ENCODE measurements around the gene ABCD3.
"Not testable (repeated sequence)": the region's sequence is repeated elsewhere in the genome, so short reads cannot be mapped to it uniquely, and the experiment has no call there.

Gene ABCD3

GRCh38 chr1:94417978-94418663 is at the start of gene ABCD3:
ABCD3 (plus strand) TSS chr1:94418389; CDS start chr1:94418479, 90 bp downstream.
- peak; percentile 98 to 99 (median 99) for DNase-seq

- not testable (repeated sequence) for DNase-seq
Measured at GRCh38 chr1:94372771-94373170, 45.4 kb upstream of the ABCD3 start.

DNA sequence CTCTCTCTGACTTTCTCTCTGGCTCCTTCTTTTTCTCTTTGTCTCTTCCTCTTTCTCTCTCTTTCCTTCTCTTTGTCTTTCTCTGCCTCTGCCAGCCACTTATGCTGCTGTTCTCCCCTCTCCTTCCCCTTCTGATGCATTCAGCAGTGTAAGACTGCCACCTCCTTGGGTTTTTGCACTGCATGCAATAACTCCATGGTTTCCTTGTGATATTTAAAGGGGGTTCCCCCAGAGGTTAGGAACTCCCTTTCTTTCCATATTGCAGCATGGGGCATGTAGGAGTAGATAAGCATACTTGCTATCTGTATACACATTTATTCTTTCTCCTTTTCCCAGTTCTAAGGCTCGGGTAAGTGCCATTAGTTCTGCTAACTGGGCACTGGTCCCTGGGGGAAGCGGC is 44.9 kb upstream of the ABCD3 start:
- DNase-seq, result peak; percentile 63 to 76 (median 65)

DNA sequence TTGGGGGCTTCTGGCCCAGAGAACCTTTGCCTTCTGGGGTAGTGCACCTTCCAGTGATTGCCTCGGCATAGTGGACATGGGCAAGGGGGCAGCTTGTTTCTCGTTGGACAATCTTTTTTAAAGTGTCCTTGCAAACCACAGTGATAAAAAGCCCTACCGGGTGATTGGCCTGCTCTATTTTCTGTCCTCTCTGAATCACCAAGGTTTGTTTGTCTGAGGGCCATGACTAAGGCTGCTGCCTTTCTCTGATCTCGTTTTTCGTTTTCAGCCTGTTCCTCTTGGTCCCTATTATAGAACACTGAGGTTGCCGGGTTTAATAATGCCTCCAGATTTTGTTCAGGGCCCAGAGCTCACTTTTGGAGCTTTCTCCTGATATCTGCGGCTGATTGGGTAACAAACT is 42.5 kb upstream of the ABCD3 start:
- DNase-seq, result not testable (repeated sequence)

DNA sequence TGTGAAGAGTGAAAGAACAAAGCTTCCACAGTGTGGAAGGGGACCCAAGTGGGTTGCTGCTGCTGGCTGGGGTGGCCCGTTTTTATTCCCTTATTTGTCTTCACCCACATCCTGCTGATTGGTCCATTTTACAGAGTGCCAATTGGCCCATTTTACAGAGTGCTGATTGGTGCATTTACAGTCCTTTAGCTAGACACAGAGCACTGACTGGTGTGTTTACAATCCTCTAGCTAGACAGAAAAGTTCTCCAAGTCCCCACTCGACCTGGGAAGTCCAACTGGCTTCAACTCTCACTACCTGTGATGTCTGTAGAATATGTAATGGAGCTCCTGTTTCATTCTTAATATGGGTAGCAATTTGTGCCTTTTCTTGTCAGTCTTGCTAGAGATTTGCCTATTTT is 39.7 kb upstream of the ABCD3 start:
- not testable (repeated sequence) for DNase-seq

DNA sequence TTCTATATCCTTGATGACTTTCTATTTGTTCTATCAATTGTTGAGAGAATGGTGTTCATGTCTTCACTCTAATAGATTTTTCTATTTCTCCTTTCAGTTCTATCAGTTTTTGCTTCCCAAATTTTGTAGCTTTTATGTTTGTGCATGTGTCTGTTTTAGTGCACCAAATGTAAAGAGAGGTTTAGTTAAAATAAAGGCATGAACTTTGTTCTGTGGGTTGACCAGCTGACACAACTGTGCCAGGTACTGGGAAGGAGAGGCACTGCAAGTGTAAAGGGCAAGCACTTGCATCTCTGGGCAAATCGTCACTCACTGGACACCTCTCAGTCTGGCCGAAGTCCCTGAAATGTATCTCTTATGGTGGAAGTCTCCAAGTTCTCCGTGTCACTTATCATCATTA is 38.6 kb upstream of the ABCD3 start:
- DNase-seq, result no peak

- no peak for DNase-seq
Measured at GRCh38 chr1:94382201-94382600, 36.0 kb upstream of the ABCD3 start.

DNA sequence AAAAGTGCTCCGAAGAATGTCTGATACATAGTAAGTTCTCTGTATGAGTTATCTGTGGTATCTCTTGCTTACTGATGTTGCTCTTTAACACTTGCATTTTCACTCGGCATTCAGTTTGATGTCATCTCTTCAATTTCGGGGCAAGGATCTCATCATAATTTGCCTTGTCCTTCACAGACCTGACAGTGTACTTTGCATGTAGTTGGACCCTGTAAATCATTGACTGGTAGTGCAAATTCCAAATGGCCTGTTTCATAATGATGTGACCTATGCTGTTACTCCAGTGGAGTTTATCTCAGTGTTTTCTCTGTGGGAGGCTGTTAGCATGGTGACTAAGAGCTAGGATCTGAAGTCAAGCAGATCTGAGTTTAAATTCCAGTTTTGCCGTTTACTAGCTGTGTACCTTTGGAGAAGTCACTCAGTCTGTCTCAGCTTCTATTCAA is 34.2 kb upstream of the ABCD3 start:
- peak in 1 of 3 donors; percentile 24 for DNase-seq

DNA sequence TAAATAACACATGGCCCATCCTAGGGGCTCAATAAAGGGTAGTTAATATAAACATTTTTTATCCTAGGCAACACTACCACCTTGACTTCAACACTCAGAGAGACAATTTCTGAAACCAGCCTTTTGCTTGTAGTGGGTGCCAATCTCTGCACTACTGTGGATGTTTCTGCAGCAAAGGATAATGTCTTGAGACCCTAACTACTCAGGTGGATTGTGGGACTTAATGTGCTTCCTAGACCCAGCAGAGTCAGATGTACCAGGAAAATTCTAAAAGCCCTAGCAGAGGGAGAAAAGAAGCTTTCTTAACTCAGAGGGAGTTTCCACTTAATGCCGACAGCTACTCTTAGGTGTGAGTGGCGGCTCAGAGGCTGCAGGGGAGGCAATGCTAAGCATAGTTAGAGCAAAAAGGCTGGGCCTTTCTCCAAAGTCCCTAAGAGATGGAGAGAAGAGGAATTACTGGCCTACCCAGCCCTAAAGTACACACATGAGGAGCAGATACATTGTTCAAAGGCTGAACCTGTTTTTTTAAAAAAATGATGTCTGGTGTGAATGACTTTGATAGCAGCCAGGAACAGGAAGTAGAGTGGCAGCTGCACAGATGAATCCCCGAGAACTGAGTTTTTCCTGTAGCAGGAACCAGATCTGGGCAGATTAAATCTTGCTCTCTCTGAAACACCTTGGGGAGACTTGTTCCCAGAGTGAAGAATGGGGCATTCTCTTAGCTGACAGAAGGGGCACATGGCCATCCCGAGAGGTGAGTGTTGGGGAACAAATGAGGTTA is 33.5 kb upstream of the ABCD3 start:
- peak in 1 of 3 donors; percentile 21 for DNase-seq

DNA sequence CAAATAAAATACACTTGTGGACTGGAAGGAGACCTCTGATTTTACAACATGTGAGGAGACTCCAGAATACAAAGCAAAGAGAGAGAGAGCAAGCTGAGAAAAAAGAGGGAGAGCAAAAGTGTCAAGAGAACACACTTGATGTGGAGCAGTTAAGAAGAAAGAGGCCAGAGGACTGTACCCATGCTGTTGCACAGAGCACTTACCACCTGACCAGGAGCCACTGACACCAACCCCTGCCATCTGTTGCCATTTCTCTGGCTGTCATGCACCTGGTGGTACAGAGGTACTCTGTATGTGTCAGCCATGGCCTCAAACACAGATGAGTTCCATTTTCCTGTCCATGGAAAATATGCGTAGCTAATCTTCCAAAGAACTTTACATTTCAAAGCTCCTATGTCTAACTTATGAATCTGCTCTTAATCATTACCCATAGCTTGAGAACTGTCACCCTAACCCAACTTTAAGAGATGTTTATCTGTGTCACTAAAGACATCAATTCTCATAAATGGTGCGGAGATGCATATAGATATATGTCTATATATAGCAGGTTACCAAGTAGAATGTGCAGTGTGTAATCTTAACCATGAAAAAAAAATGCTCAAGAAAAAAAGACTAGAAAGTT is 32.8 kb upstream of the ABCD3 start:
- no peak for DNase-seq

GRCh38 chr1:94389298-94389697 is 28.9 kb upstream of the ABCD3 start:
- DNase-seq, result no peak

DNA sequence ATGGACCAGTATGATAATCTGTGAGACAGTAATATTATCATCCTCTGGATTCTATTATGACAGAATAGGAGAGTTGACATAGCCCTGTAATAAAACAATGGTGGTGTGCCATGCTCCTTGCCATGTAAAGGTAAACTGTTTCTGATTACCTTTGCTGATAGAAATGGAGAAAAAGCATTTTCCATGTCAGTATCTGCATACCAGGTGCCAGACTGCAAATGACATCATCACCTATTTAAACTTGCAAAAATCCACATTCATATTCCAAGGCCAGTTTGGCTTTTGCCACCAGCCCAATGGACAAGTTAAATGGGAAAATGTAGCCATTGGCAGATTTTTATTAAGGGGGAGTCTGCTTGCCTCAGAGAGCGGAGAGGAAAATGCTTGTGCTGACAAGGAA is 23.9 kb upstream of the ABCD3 start:
- DNase-seq, result no peak

DNA sequence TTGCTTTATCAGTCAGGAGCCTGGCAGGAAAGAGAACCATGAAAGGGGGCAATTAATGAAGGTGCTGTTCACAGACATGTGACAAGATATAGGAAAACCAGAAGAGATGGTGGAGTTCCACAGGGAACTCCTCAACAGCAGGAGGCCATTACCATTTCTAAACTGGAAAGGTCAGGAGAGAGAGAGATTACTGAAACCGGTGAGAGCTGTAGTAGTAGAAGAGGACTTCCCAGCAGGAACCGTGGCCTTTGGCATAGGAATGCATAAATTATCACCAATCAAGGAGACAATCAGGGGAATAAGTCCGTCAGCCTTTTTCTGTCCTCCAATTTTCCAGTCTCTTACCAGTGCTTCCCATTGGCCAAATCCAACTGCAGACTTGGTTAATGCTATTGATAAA is 23.0 kb upstream of the ABCD3 start:
- no peak for DNase-seq

DNA sequence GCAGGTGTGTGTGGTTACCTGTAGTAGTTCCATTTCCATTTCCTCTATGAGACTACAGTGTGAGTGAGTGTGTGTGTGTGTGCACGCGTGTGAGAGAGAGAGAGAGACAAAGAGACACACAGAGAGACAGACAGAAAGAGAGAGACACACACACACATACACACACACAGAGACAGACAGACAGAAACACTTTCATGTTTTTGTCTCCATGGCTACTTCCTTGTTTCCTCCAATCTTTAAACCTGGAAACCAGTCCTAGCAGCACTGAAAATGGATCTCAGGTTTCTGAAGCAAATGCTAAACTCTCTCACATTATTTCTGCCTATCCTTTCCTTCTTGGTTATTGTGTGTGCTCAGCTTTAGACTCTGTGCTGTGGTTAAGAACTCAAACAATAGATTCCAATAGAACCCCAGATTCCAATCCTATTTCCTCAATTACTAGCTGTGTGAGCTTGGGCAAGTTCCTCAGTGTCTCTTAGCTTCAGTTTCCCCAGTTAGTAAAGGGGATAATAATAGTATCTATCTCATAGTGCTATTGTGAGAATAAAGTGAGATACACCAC is 22.4 kb upstream of the ABCD3 start:
- no peak for DNase-seq

DNA sequence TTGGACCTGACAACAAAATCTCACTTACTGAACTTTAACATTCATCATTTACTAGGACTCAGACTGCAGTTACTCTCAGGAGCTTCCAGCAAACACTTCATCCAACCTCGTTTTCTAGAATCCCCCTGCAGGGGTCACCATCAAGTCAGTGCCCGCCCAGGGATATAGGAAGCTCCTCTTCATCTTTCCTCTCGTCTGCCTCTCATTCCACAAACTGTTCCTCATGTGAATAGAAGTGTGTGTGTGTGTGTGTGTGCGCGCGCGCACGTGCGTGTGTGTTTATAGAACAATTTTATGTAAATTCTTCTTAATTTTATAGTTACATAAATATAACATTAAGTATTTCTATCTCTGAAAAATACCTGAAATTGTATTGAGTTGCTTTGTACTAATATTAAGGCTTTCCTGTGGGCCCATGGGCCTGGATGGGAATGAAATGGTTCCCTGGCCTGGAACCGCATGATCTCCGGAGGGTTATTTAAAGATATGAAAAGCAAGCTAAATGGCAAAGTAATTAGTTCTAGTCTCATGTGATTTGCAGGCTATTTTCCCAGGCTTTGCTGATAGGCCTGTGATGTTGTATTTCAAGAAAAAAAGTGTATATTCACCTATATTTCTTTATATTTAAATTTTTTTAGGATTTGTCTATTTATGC is 21.7 kb upstream of the ABCD3 start:
- no peak for DNase-seq

DNA sequence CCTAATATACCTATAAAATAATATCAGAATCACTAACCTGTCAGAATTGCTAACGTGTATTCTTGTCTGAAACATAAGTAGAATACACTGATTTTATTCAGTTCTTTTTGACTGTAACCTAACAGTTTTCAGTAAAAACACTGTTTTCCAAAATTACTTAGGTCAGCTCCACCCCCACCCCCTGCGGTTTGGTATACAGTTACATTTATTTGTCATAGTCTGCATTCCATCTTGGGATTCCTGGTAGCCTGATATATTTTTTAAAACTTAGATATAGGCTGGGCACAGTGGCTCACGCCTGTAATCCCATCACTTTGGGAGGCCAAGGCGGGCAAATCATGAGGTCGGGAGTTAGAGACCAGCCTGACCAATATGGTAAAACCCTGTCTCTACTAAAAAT is 19.8 kb upstream of the ABCD3 start:
- no peak for DNase-seq

- DNase-seq, result no peak
Measured at GRCh38 chr1:94399453-94399852, 18.7 kb upstream of the ABCD3 start.

DNA sequence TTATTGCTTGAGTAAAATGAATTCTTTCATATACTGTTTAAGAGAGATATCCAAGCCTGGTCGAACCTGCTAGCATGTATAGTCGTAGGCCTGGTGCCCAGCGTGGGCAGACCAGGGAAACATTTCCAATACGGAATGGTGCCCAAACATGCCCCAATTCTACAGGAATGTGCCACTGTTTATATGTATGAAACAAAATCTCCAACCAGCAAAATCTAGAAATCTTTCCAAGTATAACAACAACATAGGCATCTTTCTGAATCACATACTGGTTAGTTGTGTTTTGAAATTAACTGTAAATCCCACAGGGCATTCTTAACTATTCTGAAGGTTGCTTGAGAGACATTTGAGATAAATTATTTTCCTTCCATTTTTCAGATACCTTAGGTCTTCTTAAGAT is 17.0 kb upstream of the ABCD3 start:
- DNase-seq, result no peak

DNA sequence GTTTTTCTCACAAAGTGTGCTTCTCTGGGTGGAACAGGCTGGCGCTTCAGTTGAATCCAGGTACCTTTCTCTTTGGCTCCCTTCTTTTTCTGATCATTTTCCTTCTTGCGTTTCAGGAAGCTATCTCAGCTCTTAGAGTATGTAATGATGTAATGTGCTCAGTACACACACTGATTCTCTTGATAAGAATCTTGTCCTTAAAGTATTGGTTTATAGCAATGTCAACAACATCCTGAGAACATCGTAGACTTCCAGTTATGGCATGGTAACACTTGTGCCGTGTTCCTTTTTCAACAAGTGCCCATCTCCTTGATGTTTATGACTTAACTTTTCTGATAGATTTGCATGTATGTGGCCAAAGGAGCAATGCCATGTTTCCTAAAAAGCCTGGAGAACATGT is 11.7 kb upstream of the ABCD3 start:
- DNase-seq, result no peak

DNA sequence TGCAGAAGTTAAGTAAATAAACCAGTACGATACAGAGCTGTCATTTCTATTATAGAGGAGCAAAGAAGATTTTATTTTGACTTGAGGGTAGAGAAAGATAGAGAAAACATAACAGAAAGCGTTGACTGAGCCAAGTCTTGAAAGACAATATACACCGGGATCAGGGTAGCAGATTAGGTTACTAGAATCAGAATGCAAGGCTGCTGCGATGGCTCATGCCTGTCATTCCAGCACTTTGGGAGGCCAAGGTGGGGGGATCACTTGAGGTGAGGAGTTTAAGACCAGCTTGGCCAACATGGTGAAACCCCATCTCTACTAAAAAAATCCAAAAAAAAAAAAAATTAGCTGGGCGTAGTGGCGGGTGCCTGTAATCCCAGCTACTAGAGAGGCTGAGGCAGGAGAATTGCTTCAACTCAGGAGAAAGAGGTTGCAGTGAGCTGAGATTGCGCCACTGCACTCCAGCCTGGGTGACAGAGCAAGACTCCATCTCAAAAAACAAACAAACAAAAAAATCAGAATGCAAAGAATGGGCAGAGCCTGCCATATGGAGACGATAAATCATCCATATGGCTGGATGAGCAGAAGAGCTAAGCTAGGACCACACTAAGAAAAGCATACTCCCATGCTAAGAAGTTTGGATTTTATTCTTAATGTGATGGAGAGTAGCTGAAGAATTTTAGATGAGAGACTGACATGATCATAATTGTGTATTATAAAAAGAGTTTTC is 9.9 kb upstream of the ABCD3 start:
- no peak for DNase-seq

DNA sequence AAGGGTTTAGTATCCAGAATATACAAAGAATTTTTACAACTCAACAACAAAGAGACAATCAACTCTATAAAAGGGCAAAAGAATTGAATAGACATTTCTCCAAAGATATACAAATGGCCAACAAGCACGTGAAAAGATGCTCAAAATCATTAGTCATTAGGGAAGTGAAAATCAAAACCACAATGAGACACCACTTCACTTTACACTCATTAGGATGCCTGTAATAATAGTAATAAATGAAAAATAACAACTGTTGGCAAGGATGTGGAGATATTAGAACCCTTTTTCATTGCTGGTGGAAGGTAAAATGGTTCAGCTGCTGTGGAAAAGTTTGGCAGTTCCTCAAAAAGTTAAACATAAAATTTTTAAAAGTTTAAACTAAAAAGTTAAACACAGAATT is 7.0 kb upstream of the ABCD3 start:
- DNase-seq, result peak; percentile 37 to 81 (median 66)

DNA sequence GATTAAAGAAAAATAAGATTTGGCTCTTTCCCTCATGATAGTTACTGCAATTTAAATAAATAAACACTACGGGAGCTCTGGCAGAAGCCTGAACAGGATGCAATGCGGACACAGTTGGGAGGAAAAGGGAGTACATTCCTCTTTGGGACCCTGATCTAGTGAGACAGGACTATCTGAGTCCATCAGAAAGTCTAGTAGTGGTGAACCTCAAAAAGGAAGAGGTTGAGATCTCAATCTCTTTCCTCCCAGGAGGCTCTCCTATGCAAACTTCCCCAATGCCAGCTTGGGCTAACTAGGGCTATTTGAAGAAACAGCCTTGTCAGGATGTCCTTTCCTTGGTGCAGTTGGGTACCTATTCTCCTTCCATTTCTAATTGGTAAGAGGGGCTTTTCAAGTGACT is 4.9 kb upstream of the ABCD3 start:
- DNase-seq, result no peak

Data from suppressor macrophage treated with lipopolysaccharide for 1 hour (primary cell).